ENCODE data around the gene NFATC1.

Gene NFATC1

DNA sequence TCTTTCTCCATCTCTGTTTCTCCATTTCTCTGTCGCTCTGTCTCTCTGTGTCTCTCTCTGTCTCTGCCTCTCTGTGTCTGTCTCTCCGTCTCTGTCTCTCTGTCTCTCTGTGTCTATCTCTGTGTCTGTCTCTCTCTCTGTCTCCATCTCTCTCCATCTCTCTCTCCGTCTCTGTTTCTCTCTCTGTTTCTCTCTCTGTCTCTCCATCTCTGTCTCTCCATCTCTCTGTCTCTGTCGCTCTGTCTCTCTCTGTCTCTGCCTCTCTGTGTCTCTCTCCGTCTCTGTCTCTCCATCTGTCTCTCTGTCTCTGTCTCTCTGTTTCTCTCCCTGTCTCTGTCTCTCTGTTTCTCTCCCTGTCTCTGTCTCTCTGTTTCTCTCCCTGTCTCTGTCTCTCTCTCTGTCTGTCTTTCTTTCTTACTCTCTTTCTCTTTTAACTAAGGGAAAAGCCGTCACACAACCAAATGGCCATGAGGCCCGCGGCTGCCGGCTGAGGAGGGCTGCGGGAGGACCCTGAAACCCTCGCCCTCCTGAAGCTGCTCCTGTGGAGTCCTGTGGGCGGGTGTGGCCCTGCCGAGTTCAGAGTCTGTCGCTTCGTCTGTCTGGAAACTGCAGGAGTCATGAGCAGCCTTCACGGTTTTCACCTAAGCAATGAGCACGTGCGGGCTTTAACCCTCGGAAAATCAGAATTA lies 29.3 kb downstream of the NFATC1 start:
- DNase-seq, result no peak

DNA sequence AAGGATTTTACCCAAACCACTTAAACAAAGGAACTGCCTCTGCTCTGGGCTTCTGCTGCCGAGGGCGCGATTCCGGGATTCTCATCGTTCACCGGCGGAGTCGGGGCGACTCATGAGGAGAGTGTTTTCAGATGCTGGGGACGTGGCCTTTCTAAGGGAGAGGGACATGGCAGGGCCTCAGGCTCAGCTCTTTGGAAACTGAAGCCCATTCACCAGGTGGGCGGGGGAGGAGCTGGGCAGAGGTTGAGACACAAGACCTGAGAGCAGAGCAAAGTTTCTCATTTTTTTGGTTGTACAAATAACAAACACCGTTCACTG lies 29.8 kb downstream of the NFATC1 start:
- no peak for DNase-seq

GRCh38 chr18:79426376-79427300 lies 30.9 kb downstream of the NFATC1 start:
- no peak for DNase-seq

DNA sequence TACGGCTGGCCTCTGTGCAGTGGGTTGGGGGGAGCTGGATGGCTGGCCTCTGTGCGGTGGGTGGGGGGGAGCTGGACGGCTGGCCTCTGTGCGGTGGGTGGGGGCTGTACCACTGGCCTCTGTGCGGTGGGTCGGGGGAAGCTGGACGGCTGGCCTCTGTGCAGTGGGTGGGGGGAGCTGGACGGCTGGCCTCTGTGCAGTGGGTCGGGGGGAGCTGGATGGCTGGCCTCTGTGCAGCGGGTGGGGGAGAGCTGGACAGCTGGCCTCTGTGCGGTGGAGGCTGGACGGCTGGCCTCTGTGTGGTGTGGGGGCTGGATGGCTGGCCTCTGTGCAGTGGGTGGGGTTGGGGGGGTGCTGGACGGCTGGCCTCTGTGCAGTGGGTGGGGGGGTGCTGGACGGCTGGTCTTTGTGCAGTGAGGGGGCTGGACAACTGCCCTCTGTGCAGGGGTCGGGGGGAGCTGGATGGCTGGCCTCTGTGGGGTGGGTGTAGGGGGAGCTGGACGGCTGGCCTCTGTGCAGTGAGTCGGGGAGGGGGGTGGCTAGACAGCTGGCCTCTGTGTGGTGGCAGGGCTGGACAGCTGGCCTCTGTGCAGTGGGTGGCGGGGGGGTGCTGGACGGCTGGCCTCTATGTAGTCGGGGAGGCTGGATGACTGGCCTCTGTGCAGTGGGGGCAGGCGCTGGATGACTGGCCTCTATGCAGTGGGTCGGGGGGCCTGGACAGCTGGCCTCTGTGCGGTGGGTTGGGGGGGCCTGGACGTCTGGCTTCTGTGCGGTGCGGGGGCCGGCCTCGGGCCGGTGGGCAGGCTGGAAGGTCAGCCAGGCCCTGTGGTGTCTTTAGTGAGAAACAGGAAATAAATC lies 31.9 kb downstream of the NFATC1 start:
- no peak for DNase-seq

- DNase-seq, result no peak
These were observed 32.6 kb downstream of the NFATC1 start for GRCh38 chr18:79428287-79428686.

DNA sequence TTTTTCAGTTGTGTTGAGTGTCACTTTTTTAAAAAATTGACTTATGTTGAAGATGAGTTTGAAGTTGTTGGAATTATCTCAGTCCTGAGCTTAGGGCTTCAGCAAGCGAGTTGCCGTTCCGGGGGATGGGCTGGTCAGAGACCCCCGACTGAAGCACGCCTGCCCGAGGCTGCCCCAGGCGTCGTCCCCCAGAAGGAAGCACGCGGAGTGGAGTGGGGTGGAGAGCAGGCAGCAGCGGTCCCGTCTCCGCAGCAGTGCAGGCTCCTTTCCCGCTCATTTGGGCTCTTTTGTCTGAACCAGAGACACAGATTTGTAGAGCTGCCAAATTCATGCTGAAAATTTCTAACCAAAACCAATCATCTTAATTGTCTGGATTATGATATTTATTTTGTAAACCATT lies 33.7 kb downstream of the NFATC1 start:
- DNase-seq, result no peak

GRCh38 chr18:79429785-79430281 lies 34.1 kb downstream of the NFATC1 start:
- DNase-seq, result no peak

- no peak for DNase-seq
These were observed 36.8 kb downstream of the NFATC1 start for GRCh38 chr18:79432376-79433120.

GRCh38 chr18:79433431-79433830 lies 37.7 kb downstream of the NFATC1 start:
- no peak for DNase-seq

DNA sequence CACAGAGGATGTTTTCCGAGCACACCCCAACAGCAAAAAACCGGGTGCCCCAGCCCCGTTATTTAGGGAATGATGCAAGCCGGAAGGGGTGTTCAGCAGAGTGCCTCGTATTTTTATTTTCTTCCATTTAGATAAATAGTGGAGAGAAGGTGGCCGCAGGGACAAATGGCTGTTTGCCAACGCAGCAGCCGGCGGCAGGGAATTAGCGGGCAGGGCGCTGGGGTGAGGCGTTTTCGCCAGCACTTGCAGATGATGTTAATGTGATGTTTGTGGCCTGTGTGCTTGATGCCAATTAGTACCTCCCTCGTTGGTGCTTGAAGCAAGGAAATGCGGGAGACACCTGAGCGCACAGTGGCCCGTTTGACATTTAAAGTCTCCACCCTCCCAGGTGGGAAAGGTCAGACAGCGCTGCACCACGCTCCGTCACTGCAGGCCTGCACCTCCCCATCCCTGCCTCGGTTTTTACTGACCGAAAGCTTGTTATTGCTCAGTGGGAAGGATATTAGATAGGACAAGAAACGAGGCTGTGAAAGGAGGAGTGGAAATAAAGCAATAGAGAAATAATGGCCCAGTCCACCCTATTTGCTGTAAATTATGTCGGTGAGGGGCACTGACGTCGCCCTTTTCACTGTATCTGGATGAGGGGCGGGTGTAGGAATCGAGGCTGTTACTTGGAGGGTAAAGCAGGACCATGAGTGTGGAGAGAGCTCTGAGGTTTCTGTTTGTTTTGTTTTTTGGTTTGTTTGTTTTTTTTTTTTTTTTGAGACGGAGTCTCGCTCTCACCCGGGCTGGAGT lies 39.1 kb downstream of the NFATC1 start:
- DNase-seq, result no peak

DNA sequence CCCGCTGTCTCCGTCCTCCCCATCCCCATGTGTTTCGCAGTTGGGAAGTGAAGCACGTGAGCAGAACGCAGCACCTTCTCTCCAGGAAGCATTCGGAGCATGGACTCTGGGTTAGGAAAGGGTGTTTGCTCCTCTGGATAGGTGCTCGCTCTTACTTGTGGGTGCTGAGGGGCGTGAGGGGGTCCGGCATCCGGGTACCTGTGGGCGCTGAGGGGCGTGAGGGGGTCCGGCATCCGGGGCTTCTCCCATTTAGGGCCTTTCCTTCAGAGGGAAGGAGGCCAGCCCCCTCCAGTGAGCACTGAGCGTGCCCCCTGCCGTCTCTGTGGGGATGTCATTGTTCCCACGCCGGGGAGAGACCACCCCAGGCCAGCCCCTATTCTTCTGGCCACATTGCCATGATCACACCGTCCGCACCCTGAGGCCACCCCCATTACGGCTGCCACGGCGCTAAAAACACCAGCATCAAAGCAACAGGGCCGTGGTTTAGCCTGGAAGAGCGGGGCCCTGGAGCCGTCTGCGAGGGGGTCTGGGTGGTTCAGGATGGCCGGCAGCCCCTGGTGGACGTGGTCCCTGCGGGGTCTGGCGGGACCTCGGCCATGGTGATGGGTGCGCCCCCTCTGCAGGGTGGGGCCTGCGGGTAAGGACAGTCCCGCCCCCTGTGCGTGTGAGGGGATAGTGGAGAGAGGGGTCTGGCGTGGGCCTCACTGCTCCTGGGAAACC lies 41.0 kb downstream of the NFATC1 start:
- no peak for DNase-seq

DNA sequence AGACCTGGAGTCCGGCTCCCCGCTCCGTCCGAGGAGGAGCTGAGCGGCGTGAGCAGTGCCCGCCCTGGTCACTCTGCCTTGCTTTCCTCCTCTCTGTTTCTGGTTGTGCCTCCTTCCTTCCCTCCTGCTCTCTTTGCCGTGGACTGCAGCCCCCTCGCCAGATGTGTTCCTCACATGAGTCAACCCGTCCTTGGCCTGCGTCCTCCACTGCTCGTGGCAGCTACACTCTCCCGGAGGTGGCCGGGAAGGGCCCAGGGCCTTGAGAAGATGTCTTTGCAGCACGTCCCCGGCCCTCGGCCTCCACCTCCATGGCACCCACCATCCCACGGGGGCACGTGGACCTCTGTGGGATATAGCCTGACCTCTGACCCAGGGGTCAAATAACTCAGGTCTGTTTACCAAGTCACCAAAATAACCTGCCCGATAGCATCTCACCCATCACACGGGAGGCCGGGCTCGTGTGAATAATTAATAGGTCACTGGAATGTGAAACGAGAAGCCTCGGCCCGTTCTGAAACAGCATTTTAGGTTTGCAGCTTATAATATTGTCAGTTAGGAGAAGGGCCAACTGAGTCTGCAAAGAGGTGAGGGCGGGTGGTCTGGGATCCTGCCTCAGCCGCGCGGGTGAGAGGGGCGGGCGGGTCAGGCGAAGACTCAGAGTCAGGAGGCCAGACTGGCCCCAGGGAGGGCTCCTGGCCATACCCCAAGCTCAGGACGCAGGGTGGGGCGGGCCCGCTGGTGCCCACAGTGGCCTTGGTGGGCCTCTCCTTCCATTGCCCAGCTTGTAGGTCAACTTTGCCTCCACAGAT lies 42.6 kb downstream of the NFATC1 start:
- no peak for DNase-seq

GRCh38 chr18:79438898-79439627 lies 43.3 kb downstream of the NFATC1 start:
- peak; percentile 41 for DNase-seq

DNA sequence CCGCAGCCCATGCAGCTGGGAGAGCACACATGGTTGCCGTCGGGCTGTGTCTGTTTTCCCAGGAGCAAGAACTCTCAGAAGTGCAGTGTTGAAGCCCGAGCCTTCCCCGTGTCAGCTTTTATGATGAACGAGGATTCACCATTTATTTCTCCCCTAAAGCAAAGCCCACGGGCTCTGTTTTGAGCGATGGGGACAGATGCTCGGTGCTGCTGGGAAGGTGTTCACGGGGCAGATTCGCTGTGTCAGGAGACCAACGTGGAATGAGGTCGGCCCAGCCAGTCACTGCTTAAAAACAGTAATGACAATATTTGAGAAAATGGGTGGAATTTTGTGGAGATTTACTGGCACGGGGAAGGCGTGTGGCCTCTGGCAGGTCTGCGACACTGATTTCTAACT lies 43.9 kb downstream of the NFATC1 start:
- no peak for DNase-seq

DNA sequence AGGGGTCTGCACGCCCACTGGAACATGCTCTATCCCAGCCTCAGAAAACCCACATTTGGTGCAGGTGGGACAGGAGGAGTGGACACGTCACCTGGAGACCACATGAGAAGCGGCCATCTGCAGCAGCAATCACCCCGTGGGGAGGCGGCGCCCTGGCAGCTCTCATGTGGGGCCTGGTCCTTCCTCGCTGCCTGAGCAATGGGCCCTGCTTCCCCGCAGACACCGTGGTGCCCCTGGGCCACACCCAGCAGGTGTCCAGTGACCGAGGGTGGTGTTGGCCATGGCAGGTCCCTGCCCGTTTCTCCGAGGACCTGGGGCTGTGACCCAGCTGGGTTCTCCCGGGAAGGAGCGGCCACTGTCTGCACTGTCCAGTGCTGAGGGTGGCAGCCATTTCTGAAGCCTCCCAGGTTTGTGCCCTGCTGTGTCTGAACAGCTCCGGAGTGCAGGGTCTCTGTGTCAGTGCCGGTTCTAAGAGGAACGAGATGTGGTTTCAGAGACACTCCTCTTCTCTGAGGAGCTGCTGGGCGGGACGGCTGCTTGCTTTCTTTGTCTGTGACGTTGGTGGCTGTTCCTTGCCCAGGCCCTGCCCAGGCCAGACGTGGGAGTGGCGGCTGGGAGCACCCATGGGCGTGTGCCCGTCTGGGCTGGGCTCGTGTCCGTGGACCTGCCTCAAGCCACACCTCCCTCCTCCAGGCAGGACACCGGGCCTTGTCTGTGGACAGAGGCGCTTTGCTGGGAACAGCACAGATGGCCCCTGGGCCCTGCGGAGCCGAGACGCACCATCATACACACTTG lies 44.8 kb downstream of the NFATC1 start:
- DNase-seq, result no peak

DNA sequence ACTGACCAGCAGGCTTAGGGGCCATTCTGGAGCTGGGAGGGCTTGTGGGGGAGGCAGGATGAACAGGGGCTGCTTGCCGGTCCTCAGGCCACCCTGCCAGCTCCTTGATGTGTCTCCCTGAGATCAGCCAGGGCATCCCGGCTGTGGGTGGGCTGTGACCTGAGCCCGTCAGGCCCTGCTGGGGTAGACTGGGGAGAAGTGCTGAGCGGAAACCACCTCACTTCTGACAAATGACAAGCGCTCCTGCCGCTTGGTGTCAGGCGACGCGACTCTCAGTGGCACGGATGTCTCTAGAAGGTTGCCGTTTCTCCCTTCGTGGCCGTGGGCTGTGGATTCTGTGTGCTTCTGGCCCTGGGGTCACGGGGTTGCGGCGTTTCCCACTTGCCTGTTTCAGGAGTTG lies 45.7 kb downstream of the NFATC1 start:
- no peak for DNase-seq

- DNase-seq, result no peak
These were observed 46.9 kb downstream of the NFATC1 start for GRCh38 chr18:79442508-79443221.

DNA sequence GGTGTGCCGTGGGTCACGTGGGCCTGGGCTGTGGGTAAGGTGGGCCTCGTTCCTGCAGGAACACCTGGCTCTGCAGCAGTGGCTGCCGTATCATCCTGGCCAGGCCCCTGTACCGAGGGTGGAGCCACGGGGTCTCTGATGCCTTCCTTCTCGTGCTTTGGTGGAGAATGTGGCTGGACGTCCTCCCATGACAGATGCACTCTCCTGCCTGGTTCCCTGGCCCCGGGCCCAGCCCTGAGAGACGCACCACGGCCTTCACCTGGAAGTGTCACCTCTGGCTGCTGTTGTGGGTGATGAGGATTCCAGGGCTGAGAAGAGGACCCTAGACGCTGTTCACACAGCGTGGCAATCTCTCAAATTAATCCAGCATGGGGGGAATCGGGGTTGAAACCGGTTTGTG lies 49.5 kb downstream of the NFATC1 start:
- no peak for DNase-seq

Measured in activated naive CD4-positive, alpha-beta T cell treated with Interleukin-2 at 50 U/mL for 16 hours (primary cell).